GM21786 (cell line): ENCODE measurements around the gene SGCG.
"Not testable (repeated sequence)": the region's sequence is repeated elsewhere in the genome, so short reads cannot be mapped to it uniquely, and the experiment has no call there.

Source experiments
- ATAC-seq: cut with Tn5 transposase; IDR thresholded peaks from one replicate; pipeline ENCODE4 v1.9.1; 2021; ENCODE audit not compliant: unreplicated experiment

Gene SGCG

DNA sequence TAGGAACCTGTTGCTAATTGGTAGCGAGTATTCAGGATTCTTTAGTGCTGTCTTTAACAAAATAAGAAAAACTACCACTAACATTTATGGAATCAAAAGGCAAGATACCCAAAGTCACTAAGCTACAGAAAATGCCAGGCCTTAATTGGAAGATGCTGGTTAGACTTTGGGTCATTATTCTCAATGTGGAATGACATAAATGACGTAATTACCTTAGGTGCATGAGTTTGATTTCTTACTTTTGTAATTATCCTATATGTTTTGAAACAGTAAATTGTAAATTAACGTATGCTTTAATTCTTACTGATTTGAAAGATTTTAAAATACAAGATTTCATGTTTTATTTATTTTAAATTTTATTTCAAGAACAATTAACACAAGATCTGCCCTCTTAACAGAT lies 25.0 kb downstream of the SGCG start:
- ATAC-seq, result no peak

DNA sequence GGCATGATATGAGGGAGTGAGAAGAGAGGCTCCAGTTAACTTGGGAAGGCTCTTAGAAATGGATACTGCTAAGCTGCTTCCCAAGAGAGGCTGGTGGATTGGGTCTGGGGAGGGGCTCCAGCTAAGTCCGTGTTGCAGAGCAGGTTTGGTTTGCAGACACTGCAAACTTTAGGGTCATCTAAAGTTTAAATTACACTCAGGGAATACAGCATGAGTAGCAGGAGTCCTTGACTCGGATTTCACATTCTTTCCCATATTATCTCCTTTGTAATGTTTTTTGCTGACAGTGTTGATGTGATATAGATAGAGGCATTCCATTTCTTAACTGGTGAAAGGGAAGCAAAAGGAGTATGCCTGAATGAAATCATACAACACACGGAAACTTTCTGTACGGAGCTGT lies 31.9 kb downstream of the SGCG start:
- no peak for ATAC-seq

GRCh38 chr13:23231241-23231640 lies 50.5 kb downstream of the SGCG start:
- ATAC-seq, result no peak

DNA sequence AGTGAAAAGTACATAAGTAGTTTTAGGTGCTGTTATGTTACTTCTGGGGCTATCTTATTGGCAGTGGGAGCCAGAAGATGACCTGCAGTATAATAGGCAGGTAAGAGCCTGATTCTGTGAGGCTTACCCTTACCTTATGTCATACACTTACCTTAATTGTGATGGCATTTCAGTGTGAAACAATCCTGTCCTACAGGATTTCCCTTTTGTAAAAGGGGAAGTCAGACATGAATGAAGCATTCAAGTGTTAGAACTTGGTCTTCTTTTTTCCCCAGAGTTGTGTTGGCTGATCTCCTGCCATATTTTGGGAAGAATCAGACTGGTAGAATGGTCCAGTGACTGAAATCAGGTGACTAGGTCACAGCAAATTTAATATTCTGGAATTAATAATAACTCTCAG lies 55.2 kb downstream of the SGCG start:
- ATAC-seq, result no peak

DNA sequence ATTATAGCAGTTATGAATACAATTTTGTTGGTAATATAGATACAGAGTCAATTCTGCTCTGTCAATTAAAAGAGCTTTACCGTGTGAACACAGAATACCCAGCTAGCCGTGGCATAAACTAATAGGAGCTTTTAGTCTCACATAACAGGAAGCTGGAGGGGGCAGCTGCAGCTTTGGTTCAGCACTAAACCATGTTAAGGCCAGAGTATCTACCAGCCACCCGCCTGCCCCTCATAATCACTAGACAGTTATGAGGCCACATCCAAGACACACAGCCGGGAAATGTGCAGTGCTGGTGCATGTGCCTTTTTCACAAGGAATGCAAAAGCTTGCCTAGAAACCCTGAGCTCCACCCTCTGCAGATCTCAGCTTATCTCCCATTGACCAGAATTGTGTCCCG lies 62.3 kb downstream of the SGCG start:
- no peak for ATAC-seq

- not testable (repeated sequence) for ATAC-seq
Measured at GRCh38 chr13:23248410-23248809, 67.6 kb downstream of the SGCG start.

GRCh38 chr13:23254506-23254905 lies 73.7 kb downstream of the SGCG start:
- ATAC-seq, result no peak

DNA sequence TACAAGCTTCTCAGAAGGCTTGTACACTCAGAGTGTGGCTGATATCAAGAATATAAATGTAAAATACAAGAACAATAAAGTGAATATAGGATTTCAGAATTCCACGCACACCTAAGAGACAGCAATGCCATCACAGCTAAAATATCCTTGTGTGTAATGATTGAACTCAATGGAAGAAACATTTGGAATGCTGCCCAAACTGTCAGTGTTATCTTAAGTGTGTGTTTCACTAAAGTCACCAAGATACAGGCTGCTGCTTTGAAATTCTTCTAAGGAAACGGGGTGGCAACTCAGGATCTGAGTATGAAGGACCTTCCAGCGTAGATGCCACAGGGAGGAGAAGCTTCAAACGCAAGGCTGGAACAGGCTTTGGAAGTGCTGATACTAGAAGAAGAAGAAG lies 86.8 kb downstream of the SGCG start:
- no peak for ATAC-seq

DNA sequence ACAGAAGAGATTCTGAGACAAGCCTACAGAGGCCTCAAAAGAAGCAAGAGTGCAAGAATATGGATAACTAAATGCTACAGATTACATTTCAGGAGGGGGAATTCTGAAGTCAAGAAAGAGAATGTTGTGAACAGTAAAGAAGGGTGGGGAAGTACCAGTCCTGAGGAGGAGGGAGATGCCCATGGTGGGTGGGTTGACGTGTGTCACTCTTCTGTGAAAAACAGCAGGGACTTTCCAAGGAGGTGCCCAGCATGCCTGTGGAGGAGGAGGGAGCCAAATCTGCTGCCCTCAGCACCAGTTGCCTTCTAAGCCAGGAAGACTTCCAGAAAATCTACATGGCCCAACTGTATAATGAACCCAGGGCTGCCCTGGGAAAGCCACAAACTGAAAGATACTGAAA lies 87.7 kb downstream of the SGCG start:
- peak; percentile 87 for ATAC-seq

- ATAC-seq, result no peak
Measured at GRCh38 chr13:23271331-23271730, 90.6 kb downstream of the SGCG start.

GRCh38 chr13:23273498-23273897 lies 92.7 kb downstream of the SGCG start:
- ATAC-seq, result no peak

DNA sequence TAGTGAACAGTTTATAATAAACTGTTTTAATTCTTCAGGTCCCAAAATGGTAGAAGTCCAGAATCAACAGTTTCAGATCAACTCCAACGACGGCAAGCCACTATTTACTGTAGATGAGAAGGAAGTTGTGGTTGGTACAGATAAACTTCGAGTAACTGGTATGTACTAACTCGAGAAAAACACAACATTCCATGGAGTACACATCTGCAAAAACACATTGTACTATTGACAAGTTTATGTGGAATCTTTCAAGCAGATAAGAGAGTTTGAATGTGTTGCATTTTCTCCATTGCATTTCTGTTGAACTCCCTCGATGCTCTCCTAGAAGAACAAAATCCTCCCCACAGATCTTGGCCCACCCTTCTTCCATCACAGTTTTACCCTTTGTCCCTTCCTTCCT lies 98.5 kb downstream of the SGCG start:
- no peak for ATAC-seq

DNA sequence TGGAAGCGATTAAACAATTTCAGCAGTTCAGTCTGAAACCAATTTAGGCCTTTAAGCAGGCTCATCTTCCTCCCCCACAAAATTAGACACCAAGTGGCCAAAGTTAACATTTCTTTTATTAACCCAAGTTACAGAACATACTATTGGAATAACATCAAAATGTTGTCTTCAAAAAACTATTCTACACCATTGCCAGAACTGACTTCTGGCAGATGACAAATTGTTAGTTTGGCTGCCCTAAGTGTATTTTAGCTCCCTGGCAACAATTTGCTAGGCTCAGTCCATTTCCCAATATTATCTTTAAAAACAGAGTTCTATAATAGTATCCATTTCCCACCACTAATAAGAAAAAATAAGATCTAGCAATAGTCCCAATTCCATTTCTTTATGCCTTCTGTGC lies 107.8 kb downstream of the SGCG start:
- no peak for ATAC-seq

DNA sequence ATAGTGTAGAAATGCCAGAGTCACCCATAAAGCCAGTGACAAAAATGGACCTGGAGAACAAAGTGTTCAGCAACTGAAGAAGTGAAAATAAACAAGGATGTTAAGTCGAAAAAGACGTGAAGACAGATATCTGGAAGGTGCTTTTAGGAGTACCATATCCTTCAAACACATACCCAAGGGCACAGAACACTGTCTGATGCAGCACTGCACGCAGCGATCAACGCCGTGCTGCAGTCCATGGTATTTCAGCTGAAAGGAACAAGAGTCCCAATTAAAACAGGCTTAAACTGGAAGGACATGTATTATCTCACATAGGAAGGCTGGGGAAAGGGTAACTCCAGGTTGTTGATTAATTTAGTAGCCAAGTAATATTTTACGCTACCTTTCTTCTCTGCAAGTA lies 108.2 kb downstream of the SGCG start:
- ATAC-seq, result no peak

- no peak for ATAC-seq
Measured at GRCh38 chr13:23289917-23290357, 109.2 kb downstream of the SGCG start.

GRCh38 chr13:23292586-23292985 lies 111.8 kb downstream of the SGCG start:
- ATAC-seq, result no peak

DNA sequence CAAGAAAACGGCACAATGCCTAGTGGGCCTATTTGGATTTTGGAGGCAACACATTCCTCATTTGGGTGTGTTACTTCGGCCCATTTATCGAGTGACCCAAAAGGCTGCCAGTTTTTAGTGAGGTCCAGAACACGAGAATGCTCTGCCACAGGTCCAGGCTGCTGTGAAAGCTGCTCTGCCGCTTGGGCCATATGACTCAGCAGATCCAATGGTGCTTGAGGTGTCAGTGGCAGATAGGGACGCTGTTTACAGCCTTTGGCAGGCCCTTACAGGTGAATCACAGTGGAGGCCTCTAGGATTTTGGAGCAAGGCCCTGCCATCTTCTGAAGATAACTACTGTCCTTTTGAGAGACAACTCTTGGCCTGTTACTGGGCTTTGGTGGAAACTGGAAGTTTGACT lies 134.1 kb downstream of the SGCG start:
- not testable (repeated sequence) for ATAC-seq

DNA sequence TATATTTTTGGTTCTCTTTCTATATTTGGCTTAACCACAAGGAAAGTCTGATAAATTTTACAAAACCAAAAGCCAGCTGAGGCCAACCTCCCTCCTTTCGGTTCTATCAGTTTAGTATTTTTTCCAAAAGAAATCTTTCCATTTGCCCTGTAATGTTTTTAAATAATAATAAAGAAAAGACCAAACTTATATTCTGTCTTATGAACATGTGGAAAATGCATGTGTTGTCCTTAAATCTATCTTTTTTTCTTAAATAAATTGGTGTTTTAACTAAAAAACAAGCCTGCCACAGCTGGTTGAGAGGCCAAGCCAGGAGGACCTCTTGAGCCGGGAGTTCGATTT lies 139.1 kb downstream of the SGCG start:
- ATAC-seq, result no peak

GRCh38 chr13:23320926-23321534 lies 140.3 kb downstream of the SGCG start:
- ATAC-seq, result peak; percentile 20

DNA sequence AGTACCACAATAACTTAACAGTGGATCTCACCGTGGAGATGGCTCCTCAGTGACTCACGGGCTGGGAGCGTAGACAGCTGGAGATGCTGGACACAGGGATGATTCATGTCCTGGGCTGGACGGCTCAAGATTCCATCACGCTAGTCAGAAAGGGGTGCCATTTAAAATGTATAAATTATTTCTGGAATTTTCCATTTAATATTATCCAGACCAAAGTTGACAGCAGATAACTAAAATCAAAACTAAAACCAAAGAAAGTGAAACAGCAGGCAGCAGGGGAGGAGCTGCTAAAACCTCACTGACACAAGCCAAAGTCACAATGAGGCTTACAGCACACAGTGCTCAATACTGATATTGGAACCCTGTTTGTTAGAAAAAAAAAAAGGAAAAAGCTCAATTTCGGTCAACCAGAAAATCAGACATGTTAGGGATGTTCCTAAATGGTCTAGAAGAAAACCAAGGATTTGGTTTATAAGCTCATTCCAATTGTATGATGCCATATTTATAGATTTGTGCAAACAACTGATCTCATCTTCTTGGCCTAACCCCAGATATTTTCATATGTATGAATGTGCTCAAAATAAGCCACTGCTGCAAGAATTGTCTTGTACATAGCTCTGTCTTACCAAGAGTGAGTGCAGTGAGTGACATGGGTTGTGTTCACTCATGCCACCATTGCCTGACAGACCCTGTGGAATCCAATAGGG lies 140.9 kb downstream of the SGCG start:
- peak; percentile 79 for ATAC-seq

DNA sequence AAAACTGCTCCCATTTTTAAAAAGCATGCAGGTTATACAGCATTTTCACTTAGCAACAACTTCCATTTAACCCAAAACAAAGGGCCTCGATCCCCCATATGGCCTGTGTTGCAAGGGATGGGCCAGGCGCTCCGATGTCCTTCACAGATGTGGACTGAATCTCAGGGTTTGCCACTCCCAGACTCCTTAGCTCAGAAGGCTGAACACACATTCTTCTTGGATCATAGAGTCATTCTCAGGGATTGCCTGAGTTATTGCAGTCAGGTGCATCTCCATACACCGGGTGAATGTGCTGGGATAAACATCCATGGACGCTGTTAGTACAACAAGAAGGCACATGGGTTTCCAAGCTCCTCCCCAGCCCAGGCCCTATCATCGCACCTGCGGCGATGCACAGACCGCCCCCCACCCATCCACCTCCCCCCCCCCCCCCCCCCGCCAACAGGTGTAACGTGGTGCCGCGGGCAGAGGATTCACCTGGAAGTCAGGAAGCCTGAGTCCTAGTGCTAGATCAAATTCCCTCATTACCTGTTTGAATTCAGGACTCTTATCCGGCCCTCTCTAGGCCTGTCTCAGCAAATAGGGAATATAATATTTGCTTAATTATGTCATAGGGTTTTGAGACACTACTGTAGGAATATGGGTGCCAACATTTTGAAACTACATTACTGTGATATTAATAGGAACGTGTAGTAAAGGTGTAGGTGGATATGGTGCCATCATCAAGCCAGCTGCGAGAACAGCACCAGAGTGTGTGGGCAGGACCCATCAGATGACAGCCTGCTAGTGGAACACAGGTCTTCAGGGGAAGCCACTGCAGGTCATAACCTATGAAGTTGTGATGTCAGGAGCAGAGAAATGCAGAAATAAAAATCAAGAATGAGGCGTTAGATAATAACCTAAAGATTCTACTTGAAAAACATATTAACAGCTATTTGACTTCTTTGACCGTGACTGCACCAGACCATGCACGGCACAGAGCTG lies 141.9 kb downstream of the SGCG start:
- no peak for ATAC-seq
